ENCODE results near the gene GALNT18.

Gene GALNT18

DNA sequence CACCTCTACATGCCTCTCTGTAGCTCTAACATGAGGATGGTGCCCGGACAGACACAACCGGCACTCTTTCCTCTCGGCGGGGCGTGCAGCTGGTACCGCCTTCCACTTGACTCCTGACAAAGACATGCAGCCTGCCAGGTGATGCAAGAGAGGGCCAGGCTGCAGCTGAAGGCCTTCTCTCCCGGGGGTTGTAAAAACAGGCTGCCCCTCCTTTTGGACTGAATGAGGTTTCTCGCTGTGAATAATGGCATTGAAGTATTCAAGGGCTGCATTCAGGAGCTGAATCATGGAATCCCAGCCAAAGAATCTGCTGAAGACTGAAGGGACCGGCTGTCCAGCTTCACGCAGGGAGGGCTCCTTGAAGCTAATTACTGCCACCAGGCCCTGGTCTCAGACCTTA lies 110.9 kb downstream of the GALNT18 start:
- Histone ChIP-seq H3K4me1 (ENCODE audit: control insufficient read depth, insufficient read depth, low read length) (peaks cover 9% of the 10 kb centered on the region), H3K4me3 (ENCODE audit: low read depth, low read length) (no peak overlapping the region), H3K27me3 (ENCODE audit: control insufficient read depth, insufficient read depth, low read length) (no peaks in the 10 kb centered on the region), H3K9me3 (ENCODE audit: control insufficient read depth, insufficient read depth, low read depth, low read length) (no peaks in the 10 kb centered on the region), H3K27ac (ENCODE audit: low read depth, low read length) (no peak overlapping the region), H3K9ac (ENCODE audit: low read length) (no peak overlapping the region), H3K36me3 (ENCODE audit: control insufficient read depth, insufficient read depth, low read length) (no peaks in the 10 kb centered on the region)

DNA sequence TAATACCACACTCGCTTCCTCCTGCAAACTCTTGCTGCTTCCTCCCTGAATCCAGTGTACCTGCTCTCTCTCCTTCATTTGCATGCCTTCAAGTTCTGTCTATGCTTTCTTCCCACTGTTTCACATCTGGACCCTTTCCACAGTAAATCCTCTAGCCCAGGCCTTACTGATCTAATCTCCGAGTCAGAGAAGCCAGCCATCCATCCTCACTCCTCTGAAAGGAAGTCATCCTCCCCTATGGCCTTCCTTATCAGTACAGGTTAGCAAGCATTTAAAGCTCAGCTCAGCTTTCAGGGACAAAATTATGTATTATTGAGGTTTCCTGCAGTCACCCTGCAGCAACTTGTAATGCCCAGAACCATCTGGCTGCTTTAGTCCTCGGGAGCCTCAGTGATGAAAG lies 116.1 kb downstream of the GALNT18 start:
- no peak overlapping the region for H3K9ac ChIP-seq (ENCODE audit: low read length)
- no peaks in the 10 kb centered on the region for H3K9me3 ChIP-seq (ENCODE audit: control insufficient read depth, insufficient read depth, low read depth, low read length)
- no peaks in the 10 kb centered on the region for H3K36me3 ChIP-seq (ENCODE audit: control insufficient read depth, insufficient read depth, low read length)
- H3K27me3 ChIP-seq (ENCODE audit: control insufficient read depth, insufficient read depth, low read length): no peaks in the 10 kb centered on the region
- no peak overlapping the region for H3K27ac ChIP-seq (ENCODE audit: low read depth, low read length)
- no peak overlapping the region for H3K4me3 ChIP-seq (ENCODE audit: low read depth, low read length)
- peaks cover 17% of the 10 kb centered on the region for H3K4me1 ChIP-seq (ENCODE audit: control insufficient read depth, insufficient read depth, low read length)

- no peak overlapping the region for H3K9ac ChIP-seq (ENCODE audit: low read length)
- H3K36me3 ChIP-seq (ENCODE audit: control insufficient read depth, insufficient read depth, low read length): no peaks in the 10 kb centered on the region
- H3K4me3 ChIP-seq (ENCODE audit: low read depth, low read length): no peak overlapping the region
- H3K27me3 ChIP-seq (ENCODE audit: control insufficient read depth, insufficient read depth, low read length): no peaks in the 10 kb centered on the region
- H3K4me1 ChIP-seq (ENCODE audit: control insufficient read depth, insufficient read depth, low read length): peaks cover 17% of the 10 kb centered on the region
- H3K27ac ChIP-seq (ENCODE audit: low read depth, low read length): no peak overlapping the region
- no peaks in the 10 kb centered on the region for H3K9me3 ChIP-seq (ENCODE audit: control insufficient read depth, insufficient read depth, low read depth, low read length)
Measured at GRCh38 chr11:11505190-11505589, 116.6 kb downstream of the GALNT18 start.

GRCh38 chr11:11504071-11504470 lies 117.7 kb downstream of the GALNT18 start:
- Histone ChIP-seq H3K27me3 (ENCODE audit: control insufficient read depth, insufficient read depth, low read length) (no peaks in the 10 kb centered on the region), H3K27ac (ENCODE audit: low read depth, low read length) (no peak overlapping the region), H3K9me3 (ENCODE audit: control insufficient read depth, insufficient read depth, low read depth, low read length) (no peaks in the 10 kb centered on the region), H3K4me3 (ENCODE audit: low read depth, low read length) (no peak overlapping the region), H3K9ac (ENCODE audit: low read length) (no peak overlapping the region), H3K36me3 (ENCODE audit: control insufficient read depth, insufficient read depth, low read length) (no peaks in the 10 kb centered on the region), H3K4me1 (ENCODE audit: control insufficient read depth, insufficient read depth, low read length) (peaks cover 17% of the 10 kb centered on the region)

- Histone ChIP-seq H3K9me3 (ENCODE audit: control insufficient read depth, insufficient read depth, low read depth, low read length) (no peaks in the 10 kb centered on the region), H3K4me1 (ENCODE audit: control insufficient read depth, insufficient read depth, low read length) (peaks cover 17% of the 10 kb centered on the region), H3K9ac (ENCODE audit: low read length) (no peak overlapping the region), H3K4me3 (ENCODE audit: low read depth, low read length) (no peak overlapping the region), H3K27me3 (ENCODE audit: control insufficient read depth, insufficient read depth, low read length) (no peaks in the 10 kb centered on the region), H3K36me3 (ENCODE audit: control insufficient read depth, insufficient read depth, low read length) (no peaks in the 10 kb centered on the region), H3K27ac (ENCODE audit: low read depth, low read length) (no peak overlapping the region)
Measured at GRCh38 chr11:11502263-11502861, 119.4 kb downstream of the GALNT18 start.

- Histone ChIP-seq H3K27me3 (ENCODE audit: control insufficient read depth, insufficient read depth, low read length) (no peaks in the 10 kb centered on the region), H3K4me1 (ENCODE audit: control insufficient read depth, insufficient read depth, low read length) (peaks cover 17% of the 10 kb centered on the region), H3K36me3 (ENCODE audit: control insufficient read depth, insufficient read depth, low read length) (no peaks in the 10 kb centered on the region), H3K9ac (ENCODE audit: low read length) (no peak overlapping the region), H3K9me3 (ENCODE audit: control insufficient read depth, insufficient read depth, low read depth, low read length) (no peaks in the 10 kb centered on the region), H3K4me3 (ENCODE audit: low read depth, low read length) (no peak overlapping the region), H3K27ac (ENCODE audit: low read depth, low read length) (no peak overlapping the region)
Measured at GRCh38 chr11:11501546-11502262, 120.1 kb downstream of the GALNT18 start.

- no peak overlapping the region for H3K27ac ChIP-seq (ENCODE audit: low read depth, low read length)
Measured at GRCh38 chr11:11500744-11501487, 120.9 kb downstream of the GALNT18 start.

GRCh38 chr11:11499300-11499699 lies 122.5 kb downstream of the GALNT18 start:
- Histone ChIP-seq H3K9ac (ENCODE audit: low read length) (no peak overlapping the region), H3K27me3 (ENCODE audit: control insufficient read depth, insufficient read depth, low read length) (no peaks in the 10 kb centered on the region), H3K36me3 (ENCODE audit: control insufficient read depth, insufficient read depth, low read length) (no peaks in the 10 kb centered on the region), H3K4me1 (ENCODE audit: control insufficient read depth, insufficient read depth, low read length) (peaks cover 17% of the 10 kb centered on the region), H3K27ac (ENCODE audit: low read depth, low read length) (no peak overlapping the region), H3K4me3 (ENCODE audit: low read depth, low read length) (no peak overlapping the region), H3K9me3 (ENCODE audit: control insufficient read depth, insufficient read depth, low read depth, low read length) (no peaks in the 10 kb centered on the region)

More at GRCh38 chr11:11500744-11501487, 120.9 kb downstream of the GALNT18 start:
- Histone ChIP-seq H3K9me3 (ENCODE audit: control insufficient read depth, insufficient read depth, low read depth, low read length) (no peaks in the 10 kb centered on the region), H3K27me3 (ENCODE audit: control insufficient read depth, insufficient read depth, low read length) (no peaks in the 10 kb centered on the region), H3K36me3 (ENCODE audit: control insufficient read depth, insufficient read depth, low read length) (no peaks in the 10 kb centered on the region), H3K9ac (ENCODE audit: low read length) (no peak overlapping the region), H3K4me1 (ENCODE audit: control insufficient read depth, insufficient read depth, low read length) (peaks cover 17% of the 10 kb centered on the region), H3K4me3 (ENCODE audit: low read depth, low read length) (no peak overlapping the region)

DNA sequence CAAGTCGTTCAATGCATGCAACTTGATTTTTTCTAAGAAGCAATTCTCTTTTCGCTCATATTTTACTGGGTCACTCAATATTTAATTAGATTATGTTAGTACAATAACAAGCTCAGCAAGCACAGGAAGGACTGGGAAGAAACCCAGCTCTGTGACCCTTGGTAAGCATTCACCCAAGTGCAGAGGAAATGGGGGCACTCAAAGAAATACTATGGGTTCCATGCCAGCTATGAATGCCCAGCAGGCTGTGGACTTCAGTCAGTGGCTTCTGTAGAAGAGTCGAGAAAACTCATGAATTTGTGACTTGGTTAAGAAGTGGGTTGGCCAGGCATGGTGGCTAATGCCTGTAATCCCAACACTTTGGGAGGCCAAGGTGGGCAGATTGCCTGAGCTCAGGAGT lies 123.6 kb downstream of the GALNT18 start:
- H3K4me1 ChIP-seq (ENCODE audit: control insufficient read depth, insufficient read depth, low read length): peaks cover 17% of the 10 kb centered on the region
- no peaks in the 10 kb centered on the region for H3K27me3 ChIP-seq (ENCODE audit: control insufficient read depth, insufficient read depth, low read length)
- no peak overlapping the region for H3K27ac ChIP-seq (ENCODE audit: low read depth, low read length)
- H3K36me3 ChIP-seq (ENCODE audit: control insufficient read depth, insufficient read depth, low read length): no peaks in the 10 kb centered on the region
- no peak overlapping the region for H3K9ac ChIP-seq (ENCODE audit: low read length)
- H3K4me3 ChIP-seq (ENCODE audit: low read depth, low read length): no peak overlapping the region
- no peaks in the 10 kb centered on the region for H3K9me3 ChIP-seq (ENCODE audit: control insufficient read depth, insufficient read depth, low read depth, low read length)

GRCh38 chr11:11496879-11497278 lies 124.9 kb downstream of the GALNT18 start:
- no peaks in the 10 kb centered on the region for H3K27me3 ChIP-seq (ENCODE audit: control insufficient read depth, insufficient read depth, low read length)
- no peak overlapping the region for H3K9ac ChIP-seq (ENCODE audit: low read length)
- H3K4me3 ChIP-seq (ENCODE audit: low read depth, low read length): no peak overlapping the region
- H3K9me3 ChIP-seq (ENCODE audit: control insufficient read depth, insufficient read depth, low read depth, low read length): no peaks in the 10 kb centered on the region
- H3K27ac ChIP-seq (ENCODE audit: low read depth, low read length): no peak overlapping the region
- peaks cover 8% of the 10 kb centered on the region for H3K4me1 ChIP-seq (ENCODE audit: control insufficient read depth, insufficient read depth, low read length)
- H3K36me3 ChIP-seq (ENCODE audit: control insufficient read depth, insufficient read depth, low read length): no peaks in the 10 kb centered on the region

DNA sequence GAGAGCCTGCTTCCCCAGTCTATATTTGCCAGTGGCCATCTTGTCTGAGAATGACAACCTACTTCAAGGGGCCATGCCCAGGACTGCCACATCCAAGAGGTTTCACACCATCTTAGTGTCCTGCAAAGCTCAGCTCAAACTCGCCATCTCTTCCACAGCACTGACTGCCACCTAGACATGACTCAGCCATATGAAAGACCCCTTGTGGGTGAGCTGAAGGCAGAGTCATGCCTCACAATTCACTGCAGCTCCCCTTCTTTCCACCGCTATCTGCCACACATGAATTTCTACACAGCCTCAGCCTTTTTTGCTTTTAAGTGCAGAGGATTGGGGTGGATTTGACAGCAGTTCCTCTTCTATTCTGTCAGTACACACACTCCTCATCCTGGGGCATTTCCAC lies 127.5 kb downstream of the GALNT18 start:
- Histone ChIP-seq H3K4me1 (ENCODE audit: control insufficient read depth, insufficient read depth, low read length) (no peaks in the 10 kb centered on the region), H3K27ac (ENCODE audit: low read depth, low read length) (no peak overlapping the region), H3K9ac (ENCODE audit: low read length) (no peak overlapping the region), H3K36me3 (ENCODE audit: control insufficient read depth, insufficient read depth, low read length) (no peaks in the 10 kb centered on the region), H3K27me3 (ENCODE audit: control insufficient read depth, insufficient read depth, low read length) (no peaks in the 10 kb centered on the region), H3K9me3 (ENCODE audit: control insufficient read depth, insufficient read depth, low read depth, low read length) (no peaks in the 10 kb centered on the region), H3K4me3 (ENCODE audit: low read depth, low read length) (no peak overlapping the region)

Measured in HUES6 (cell line).